ENCODE measurements around the gene DLGAP1.

Gene DLGAP1

DNA sequence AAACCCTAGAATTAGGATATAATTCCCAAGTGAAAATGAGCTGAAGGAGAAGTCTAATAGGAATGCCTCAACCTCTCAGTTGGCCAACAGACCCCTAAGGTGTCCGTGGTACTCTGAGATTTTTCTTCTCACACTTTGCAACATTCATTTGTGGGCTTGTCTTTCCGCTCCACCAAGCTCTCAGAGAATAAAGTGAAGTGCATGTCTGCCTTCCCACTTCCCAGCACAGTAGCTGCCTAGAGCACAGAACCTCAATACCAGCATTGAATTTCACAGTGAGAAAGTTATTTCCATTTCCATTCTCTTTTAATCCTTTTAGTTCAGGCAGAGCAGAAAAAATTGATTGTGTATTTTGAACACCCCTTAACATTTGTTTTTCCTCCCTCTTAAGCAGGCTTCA lies 553.3 kb downstream of the DLGAP1 start:
- DNase-seq (ENCODE audit: low read depth, low spot score): no peak

DNA sequence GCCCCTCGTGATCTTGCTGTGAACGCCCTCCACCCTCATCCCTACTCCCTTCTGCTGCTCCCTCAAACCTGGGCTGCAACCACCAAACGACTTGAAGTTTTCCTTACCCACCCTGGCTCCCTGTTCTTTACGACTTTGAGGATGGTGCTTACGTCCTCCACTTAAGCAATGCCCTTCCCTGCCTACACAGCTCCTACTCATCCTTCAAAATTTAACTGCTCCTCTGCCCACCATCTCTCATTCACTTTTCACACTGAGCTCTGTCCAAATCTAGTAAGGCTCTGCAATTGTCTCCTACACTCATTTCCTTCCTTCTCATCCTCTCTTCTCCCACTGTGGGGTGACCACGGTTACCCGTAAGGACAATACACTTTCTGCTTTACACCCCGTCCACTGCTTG lies 554.1 kb downstream of the DLGAP1 start:
- DNase-seq (ENCODE audit: low read depth, low spot score): no peak

DNA sequence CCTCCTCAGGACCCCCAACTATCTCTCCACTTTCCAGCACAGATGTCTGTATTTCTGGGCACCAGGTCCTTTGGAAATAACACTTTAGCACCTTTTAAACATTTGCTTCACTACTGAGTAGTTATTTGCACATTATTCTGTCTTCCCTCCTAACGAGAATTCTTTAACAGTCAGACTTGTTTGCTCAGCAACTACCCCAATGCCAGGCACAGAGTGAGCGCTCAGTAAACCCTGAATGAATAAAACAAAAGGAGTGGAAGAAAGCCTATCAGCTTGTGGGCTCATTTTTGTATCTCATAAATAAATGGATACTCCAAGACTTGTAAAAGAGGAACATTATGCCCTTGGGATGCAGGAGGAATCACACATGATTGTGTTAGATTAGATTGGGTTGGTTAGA lies 554.8 kb downstream of the DLGAP1 start:
- no peak for DNase-seq (ENCODE audit: low read depth, low spot score)

DNA sequence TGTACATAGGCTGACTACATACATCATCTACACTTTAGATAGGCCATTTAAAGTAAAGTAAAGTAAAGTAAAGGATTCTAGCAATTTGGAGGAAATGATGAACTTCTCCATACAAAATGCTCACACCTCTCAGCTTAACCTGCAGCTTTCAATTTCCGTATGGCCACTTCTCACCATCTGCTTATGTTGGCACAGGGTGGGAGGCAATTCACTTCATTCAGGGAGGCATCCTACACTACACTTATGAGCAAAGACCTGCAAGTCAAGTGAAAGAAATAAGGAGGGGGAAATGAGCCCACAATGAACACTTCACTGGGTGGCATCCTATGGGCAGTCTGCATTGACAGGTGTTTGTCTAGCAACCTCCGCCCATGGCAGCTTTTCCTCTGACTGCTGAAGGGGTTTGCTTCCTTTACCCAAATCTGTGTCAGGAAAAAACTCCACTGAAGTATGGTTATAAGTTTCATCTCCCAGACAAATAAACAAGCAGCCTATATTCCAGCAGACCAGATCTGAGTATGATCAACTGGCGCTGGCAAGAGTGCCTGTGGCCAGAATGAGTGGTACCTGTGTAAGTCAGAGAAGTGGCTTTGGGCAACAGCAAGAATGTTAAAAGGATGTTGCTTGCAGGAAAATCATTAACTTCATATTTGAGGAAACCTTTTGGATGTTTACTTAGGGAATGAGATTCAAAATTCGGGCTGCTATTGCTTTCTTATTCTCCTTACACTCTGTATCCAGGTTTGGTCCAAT lies 556.1 kb downstream of the DLGAP1 start:
- DNase-seq (ENCODE audit: low read depth, low spot score): no peak

DNA sequence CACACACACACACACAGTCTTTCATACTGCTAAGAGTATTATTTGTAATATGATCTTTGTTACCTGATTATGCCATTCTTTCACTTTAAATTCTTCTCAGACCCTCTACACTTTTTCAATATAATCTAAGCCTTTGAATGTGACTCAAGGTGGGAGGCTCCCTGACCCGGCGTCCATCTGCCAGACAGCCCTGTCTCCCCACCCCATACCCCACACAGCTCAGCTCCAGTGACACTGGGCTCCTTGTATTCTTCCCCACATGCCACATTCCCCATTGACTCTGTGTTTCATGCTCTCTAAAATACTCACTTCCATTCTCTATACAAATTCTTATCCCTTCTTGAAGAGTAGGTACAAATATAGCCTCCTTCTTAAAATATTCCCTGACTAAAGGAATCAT lies 563.0 kb downstream of the DLGAP1 start:
- no peak for DNase-seq (ENCODE audit: low read depth, low spot score)

DNA sequence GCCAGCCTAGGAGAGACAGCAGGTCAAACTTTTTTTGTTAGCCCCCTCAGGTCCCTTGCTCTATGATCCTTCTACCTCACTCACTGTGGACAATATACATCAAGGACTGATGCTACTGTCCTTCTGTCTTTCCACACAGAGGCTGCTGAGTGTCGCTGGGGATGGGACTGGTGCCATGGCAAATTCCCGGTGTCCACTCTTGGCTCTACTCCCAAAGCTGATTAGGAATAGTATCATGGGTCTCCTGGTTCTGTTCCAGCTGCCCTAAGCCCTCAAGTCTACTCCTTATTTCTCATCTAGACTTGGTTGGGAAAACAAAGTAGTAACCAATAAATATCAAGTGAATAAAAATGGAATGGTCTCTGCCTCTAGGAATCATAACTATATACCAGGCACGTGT lies 563.9 kb downstream of the DLGAP1 start:
- DNase-seq (ENCODE audit: low read depth, low spot score): no peak

DNA sequence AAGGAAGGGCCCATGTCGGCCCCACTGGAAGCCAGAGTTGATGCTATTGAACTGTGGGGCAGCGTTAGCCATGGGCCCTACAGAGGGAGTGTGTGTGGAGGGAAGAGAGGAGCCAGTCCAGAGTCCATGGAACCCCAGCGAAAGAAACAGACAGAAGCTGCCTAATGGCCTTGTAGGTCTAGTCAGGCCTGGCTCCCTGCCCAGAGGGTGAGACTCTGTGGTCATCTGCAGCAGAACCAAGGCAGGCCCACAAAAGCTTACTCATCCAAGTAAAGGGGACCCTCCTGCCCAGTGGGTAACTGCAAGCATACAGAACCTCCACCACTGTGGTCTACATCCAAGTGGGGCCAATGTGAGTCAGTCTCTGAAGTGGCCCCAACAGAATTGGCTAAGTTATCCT lies 565.3 kb downstream of the DLGAP1 start:
- no peak for DNase-seq (ENCODE audit: low read depth, low spot score)

DNA sequence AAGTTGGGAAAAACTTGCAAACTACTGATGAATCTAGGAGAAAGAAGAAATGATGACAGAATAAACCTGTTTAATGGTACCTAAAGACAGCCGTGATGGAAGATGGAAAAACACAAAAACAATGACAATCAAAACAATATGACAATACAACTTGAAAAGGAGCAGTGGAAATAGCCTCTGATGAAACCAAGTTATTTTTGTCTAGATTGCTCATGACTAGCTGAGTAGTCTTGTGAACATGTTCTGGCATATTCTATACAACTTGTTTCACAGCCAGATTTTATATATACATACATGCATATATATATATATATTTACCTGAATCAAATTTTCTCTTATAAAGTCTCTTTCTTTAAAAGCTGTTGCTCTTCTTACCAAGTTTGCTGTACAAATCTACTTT lies 566.0 kb downstream of the DLGAP1 start:
- DNase-seq (ENCODE audit: low read depth, low spot score): no peak

DNA sequence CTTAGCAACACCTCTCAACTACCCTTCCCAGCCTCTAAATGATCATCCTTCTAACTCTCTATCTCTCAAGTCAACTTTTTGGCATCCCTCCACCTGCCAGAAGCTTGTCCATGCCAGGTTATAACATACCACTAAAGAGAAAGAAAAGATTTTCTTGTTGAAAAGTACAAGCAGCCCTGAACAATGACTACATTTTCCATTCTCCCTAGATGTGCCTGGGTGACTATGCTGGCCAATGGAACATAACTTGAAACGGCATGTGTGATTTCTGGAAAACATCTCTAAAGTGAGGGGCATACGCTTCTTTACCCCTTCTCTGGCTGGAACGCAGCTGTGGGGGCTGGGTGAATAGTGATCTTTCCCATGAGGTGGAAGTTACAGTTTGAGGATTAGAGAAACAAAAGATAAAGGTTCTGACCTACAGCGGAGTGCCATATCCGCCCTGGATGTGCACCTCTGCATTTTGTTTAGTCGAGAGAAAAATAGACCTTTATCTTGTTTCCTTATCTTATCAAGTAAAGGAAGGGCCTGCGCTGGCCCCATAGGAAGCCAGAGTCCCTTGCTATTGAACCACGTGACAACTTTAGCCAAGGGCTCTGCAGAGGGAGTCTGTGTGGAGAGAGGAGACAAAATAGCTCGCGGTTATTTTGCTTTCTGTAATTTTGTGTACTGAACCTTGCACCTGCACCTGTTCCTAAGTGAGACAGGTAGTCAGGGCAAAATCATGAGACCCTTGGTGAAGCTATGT lies 568.4 kb downstream of the DLGAP1 start:
- no peak for DNase-seq (ENCODE audit: low read depth, low spot score)

DNA sequence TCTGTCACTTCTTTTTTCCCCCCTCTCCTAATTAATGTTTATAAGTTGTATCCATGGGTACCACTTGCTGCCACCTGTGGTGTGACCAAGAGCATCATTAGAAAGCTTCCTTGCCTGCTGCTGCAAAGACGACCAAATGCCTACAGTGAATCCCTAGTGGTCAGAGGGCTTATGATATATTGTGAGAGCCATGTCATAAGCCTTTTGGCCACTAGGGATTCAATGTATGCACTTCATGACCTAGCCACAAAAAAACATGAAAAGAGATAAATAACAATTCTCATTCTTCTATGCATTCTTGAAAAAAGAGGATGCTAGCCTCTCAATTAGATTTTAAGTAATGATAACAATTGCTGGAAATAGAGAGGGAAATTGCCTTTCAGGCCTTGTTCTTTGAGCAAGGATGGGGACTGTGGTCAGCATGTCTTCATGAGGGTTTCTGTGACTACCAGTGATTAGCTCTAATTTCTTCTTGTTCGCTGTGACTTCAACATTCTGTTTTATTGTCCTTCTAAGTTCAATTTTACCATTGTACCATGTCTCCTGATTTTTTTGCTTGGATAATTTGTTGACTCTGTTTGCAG lies 569.8 kb downstream of the DLGAP1 start:
- DNase-seq (ENCODE audit: low read depth, low spot score): no peak

DNA sequence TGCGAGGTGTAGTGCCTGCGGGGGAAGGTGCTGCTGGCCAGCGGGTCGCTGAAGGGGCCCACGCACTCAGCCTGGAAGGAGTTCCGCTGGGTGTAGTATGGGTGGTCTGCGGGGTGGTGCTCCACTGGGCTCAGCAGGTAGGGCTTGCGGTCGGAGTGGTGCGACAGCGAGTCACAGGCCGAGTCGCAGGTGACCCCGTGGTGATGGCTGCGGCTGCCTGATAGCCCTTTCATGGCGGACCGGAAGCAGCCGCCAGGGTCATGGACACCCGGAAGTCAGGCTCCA lies 575.3 kb downstream of the DLGAP1 start:
- no peak for DNase-seq (ENCODE audit: low read depth, low spot score)

DNA sequence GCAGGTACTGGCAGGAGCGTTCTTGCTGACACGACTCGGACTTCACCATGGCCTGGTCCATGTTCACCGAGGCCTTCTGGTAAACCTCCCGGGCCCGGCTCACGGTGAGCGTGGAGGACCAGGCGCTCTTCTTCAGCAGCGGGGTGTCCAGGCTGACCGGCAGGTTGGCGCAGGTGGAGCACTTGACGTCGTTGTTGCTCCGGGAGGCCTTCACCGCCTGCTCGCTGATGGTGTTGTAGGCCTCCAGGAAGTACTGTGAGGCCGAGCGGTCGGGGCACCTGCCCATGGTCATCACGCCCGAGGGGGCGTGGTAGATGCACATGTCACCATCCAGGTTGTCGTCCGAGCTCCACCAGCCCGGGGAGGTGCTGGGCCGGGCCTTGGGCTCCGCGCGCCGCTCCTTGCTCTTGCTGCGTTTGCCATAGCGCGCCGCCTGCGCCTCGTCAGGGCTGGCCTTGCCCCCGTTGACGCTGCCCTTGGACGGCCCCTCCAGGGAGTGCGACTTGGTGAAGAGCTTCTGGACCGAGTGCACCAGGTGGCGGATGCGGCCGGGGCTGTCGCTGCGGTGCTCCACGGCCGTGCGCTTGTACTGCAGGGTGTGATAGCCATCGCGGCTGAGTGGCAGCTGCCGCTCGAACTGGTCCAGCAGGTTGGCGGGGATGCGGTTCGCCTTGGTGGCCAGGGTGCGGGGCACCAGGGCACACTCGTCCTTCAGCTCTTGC lies 575.8 kb downstream of the DLGAP1 start:
- DNase-seq (ENCODE audit: low read depth, low spot score): no peak

DNA sequence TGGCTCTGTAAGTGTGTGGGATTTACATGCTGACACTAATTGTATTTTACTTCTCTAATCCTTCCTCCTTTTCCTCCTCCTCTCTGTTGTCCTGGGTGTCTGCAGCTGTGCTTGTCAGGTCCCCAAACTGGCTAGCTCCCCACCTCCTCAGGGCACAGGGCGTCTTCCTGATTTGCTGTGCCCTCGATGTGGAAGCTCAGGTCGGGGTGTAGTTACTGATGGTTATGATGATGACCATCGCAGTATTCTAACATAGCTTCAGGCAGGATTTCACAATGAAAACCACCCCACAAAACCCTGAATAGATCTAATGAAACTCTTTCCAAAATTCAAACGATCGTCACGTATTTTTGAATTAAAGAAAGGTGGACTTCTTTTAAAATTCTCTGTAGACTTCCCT lies 576.7 kb downstream of the DLGAP1 start:
- no peak for DNase-seq (ENCODE audit: low read depth, low spot score)

DNA sequence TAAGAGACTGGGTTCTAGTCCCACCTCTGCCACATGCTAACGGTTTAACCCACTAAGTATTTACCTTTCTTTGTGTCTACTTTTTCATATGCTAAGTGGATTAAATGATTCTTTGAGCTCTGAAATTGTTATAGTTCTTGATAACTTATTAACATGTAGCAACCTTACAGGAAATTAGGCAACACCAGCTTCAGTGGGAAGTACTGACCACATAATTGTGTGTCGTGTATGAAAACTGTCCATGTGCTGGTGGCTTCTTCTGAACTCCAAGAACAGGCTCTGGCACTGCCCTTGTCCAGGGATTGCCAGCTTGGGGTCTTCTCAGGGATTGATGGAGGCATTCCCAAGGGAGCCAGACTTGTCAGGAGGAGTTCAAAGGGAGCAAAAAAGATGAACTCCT lies 577.4 kb downstream of the DLGAP1 start:
- no peak for DNase-seq (ENCODE audit: low read depth, low spot score)

DNA sequence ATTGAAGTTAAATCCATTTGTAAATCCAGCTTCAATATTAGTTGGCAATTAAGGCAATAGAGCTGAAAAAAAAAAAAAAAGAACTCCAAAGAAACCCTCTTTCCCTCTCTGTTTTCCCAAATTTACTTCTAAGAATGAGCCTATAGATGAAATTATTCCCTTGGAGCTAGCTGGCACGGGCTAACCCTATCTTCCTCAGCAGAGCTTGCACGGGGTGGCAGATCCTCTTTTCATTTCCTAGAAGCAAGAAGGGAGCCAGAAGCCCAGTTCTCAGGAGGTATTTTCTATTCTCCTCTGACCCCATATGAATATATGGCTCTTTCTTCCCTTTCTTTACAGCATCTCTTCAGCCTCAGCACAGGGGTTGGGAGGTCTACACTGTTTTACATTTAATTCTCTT lies 579.1 kb downstream of the DLGAP1 start:
- DNase-seq (ENCODE audit: low read depth, low spot score): no peak

DNA sequence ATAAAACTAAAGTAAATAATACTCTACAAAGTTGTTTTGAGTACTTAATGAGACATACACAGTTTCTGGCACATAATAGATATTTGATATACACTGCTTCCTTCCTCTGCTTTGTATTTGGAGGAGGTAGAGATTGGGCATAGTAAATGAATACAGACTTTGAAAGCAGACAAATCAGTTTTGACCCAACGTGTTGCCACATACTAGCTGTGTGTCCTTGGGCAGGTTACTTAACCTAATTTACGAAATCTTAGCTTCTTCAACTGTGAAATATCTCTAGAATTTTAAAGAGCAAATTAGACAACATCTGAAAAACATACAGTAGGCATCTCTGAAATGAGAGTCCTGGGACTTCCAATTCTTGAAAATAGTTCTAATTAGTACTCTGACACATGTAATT lies 579.7 kb downstream of the DLGAP1 start:
- DNase-seq (ENCODE audit: low read depth, low spot score): no peak

DNA sequence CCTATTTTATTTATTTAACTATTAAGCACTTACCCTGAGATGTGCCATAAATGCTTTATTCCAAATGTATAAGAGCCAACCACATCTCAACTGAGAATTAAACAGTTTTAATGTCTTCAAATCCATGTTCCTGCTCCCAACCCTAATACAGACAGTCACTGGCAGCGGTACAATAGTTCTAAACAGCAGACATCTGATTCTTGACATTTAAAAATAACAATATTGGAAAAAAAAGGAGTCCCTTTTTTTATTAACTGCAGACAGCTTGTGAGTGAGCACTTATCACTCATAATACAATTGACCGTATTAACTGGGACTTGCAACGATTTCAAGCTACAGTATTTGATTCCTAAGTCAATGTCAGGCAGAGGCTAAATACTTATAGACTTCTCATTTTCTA lies 580.5 kb downstream of the DLGAP1 start:
- no peak for DNase-seq (ENCODE audit: low read depth, low spot score)

DNA sequence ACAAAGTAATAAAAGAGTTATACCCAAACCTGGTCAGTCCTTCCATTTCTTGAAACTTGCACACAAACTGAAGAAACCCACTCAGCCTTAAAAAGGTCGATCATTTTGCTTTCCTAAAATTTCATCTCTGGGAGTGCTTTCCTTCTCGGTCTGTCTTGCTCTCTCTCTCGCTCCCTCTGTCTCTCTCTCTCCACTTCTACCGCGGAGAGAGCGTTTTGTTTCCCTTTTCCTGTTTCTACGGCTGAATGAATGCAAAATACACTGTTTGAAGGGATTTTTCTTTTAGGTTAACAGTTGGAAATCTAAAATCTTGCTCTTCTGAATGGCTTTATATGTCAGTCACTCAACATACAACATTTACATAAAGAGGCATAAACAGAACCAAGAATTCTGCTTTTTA lies 581.0 kb downstream of the DLGAP1 start:
- no peak for DNase-seq (ENCODE audit: low read depth, low spot score)

DNA sequence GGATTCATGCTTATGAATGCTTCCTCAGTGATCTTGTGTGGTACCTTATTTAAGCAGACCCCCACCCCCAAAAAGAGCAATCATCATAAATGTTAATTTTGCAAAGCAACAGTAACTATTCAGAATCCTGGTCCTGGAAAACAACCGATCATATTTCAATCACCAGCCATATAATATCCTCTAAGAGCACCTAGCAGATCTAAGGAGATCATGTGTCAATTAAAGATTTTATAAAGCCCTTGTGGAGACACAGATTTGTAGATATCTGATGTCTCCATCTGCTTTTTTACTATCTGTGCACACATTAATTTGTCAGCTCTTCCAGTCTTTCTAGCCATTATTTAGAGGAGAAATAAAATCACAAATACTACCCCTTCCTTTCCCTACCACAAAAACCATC lies 581.4 kb downstream of the DLGAP1 start:
- DNase-seq (ENCODE audit: low read depth, low spot score): no peak

DNA sequence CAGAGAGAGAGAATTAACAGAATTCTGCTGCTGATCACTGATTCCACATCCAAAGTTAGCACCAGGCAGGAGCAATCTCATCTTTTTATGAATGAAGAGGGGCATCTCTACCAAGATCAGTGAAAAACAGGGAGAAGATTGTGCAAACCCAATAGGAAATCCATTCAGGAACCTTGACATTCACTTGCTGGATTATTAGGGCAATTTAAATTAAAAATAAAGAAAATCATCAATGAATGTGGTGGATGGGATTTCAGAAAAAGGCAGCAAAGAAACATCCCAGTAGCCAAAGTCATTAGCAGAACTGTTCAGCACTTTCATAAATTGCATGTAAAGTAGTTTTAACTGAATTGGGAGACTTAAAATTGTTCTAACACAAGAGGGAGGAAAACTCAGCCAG lies 581.9 kb downstream of the DLGAP1 start:
- no peak for DNase-seq (ENCODE audit: low read depth, low spot score)

DNA sequence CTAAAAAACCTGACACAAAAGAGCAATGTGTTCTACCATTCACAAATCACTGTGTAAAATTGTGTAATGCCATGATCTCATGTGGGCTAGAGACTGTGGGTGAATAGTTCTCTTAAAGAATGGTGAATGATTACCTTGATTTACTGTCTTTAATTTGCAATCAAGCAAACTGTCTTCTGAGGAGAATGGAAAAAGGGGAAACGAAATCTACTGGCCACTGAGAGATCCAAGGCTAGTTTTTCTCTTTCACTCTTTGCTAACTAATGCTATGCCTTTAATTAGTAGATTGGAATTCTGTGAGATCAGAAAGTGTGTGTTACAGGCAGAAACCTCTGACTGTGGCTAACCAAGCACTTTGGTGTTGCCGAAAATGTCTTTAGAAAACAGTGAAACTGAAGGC lies 582.5 kb downstream of the DLGAP1 start:
- DNase-seq (ENCODE audit: low read depth, low spot score): no peak

DNA sequence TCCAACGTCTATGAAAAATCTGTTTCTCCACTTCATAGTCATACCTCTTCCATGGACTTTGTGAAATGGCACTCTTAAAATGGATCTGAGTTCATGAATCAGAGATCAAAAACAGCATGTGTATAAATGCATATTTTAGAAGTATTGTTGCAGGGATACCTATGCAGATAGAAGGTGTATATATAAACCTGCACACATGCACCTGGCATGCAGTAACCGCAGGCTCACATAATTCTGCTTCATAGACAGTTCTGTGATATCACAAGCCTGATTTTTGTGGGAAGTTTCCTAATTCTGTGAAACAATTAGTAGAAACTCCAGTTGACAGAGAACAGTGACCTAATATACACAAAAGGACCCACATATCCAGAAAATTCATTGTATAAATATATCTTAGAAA lies 583.4 kb downstream of the DLGAP1 start:
- DNase-seq (ENCODE audit: low read depth, low spot score): no peak

DNA sequence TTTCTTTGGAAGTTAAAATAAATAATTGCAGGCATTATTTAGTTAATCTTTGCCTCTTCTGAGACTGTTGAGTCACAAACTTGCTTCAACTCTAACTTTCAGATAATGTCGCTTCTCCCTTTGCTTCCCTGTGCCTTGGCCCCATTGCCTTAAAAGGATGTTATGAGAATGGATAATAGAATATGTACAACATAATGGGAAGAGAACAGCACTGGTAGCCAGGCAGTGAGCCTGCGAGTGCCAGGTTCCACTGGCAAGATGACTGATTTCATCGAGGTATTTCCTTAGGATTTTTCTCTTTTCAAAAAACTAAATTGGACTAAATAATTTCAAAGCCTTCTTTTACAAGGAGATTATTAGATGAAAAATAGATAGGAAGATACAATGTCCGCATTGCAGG lies 584.2 kb downstream of the DLGAP1 start:
- DNase-seq (ENCODE audit: low read depth, low spot score): no peak
